Mesendoderm (in vitro differentiated cells): ENCODE measurements around the gene KCTD21.

Experiments
- DNase-seq: peaks from one replicate; pipeline ENCODE4 v3.0.0; 2013
- H2AK5ac ChIP-seq: 2 replicates; pipeline ENCODE4 v1.6.1; 2013; ENCODE audit warnings: low read length, inconsistent platforms
- H2BK120ac ChIP-seq: 2 replicates; pipeline ENCODE4 v1.6.1; 2013; ENCODE audit warnings: low read depth, mild to moderate bottlenecking, low read length, moderate library complexity, mixed read lengths
- H2BK15ac ChIP-seq: replicated peaks from 2 replicates; pipeline ENCODE4 v1.6.1; 2013; ENCODE audit warnings: low read depth, mild to moderate bottlenecking, moderate library complexity
- H2BK5ac ChIP-seq: 2 replicates; pipeline ENCODE4 v1.6.1; 2013; ENCODE audit warnings: low read length, inconsistent platforms
- H3K18ac ChIP-seq: 2 replicates; pipeline ENCODE4 v1.6.1; 2013; ENCODE audit warnings: mild to moderate bottlenecking, low read length, mixed read lengths
- H3K23ac ChIP-seq: one replicate; pipeline ENCODE4 v1.6.1; 2013; ENCODE audit warnings: low read length
- H3K27ac ChIP-seq: 2 replicates; pipeline ENCODE4 v1.5.1; 2013; ENCODE audit warnings: low read depth, mild to moderate bottlenecking, inconsistent platforms, low read length, moderate library complexity
- H3K27me3 ChIP-seq: 2 replicates; pipeline ENCODE4 v1.6.1; 2013; ENCODE audit warnings: low read length, control low read depth, mild to moderate bottlenecking, inconsistent platforms; ENCODE audit not compliant: insufficient read depth, poor library complexity
- H3K36me3 ChIP-seq: 2 replicates; pipeline ENCODE4 v1.6.1; 2013; ENCODE audit warnings: low read length, inconsistent platforms; ENCODE audit not compliant: control insufficient read depth, insufficient read depth
- H3K4ac ChIP-seq: one replicate; pipeline ENCODE4 v1.6.1; 2013; ENCODE audit warnings: low read depth, mild to moderate bottlenecking, low read length, moderate library complexity
- H3K4me1 ChIP-seq: 2 replicates; pipeline ENCODE4 v1.6.1; 2013; ENCODE audit warnings: low read depth, low read length, inconsistent platforms; ENCODE audit not compliant: control insufficient read depth
- H3K4me2 ChIP-seq: 2 replicates; pipeline ENCODE4 v1.6.1; 2013; ENCODE audit warnings: low read length
- H3K4me3 ChIP-seq: 2 replicates; pipeline ENCODE4 v1.5.1; 2013; ENCODE audit warnings: mild to moderate bottlenecking, low read length
- H3K56ac ChIP-seq: one replicate; pipeline ENCODE4 v1.6.1; 2013; ENCODE audit warnings: low read length
- H3K79me1 ChIP-seq: 2 replicates; pipeline ENCODE4 v1.6.1; 2013; ENCODE audit warnings: low read length, inconsistent platforms
- H3K79me2 ChIP-seq: 2 replicates; pipeline ENCODE4 v1.6.1; 2013; ENCODE audit warnings: mild to moderate bottlenecking, low read length; ENCODE audit not compliant: control insufficient read depth, insufficient read depth
- H3K9ac ChIP-seq: 2 replicates; pipeline ENCODE4 v1.6.1; 2013; ENCODE audit warnings: low read length, inconsistent platforms
- H4K5ac ChIP-seq: one replicate; pipeline ENCODE4 v1.6.1; 2013; ENCODE audit warnings: low read length
- H4K8ac ChIP-seq: one replicate; pipeline ENCODE4 v1.6.1; 2013; ENCODE audit warnings: low read depth, mild to moderate bottlenecking, control low read depth, low read length, moderate library complexity
- WGBS: extraction: QIAGEN DNeasy Blood & Tissue Kit; methylation state at CpG from one replicate; pipeline ENCODE4 v1.1.7; 2013; ENCODE audit warnings: low lambda C conversion rate, missing lambda C conversion rate; ENCODE audit not compliant: insufficient coverage; ENCODE audit errors: extremely low coverage; 5-methylcytosine and 5-hydroxymethylcytosine counted together

KCTD21 gene

DNA sequence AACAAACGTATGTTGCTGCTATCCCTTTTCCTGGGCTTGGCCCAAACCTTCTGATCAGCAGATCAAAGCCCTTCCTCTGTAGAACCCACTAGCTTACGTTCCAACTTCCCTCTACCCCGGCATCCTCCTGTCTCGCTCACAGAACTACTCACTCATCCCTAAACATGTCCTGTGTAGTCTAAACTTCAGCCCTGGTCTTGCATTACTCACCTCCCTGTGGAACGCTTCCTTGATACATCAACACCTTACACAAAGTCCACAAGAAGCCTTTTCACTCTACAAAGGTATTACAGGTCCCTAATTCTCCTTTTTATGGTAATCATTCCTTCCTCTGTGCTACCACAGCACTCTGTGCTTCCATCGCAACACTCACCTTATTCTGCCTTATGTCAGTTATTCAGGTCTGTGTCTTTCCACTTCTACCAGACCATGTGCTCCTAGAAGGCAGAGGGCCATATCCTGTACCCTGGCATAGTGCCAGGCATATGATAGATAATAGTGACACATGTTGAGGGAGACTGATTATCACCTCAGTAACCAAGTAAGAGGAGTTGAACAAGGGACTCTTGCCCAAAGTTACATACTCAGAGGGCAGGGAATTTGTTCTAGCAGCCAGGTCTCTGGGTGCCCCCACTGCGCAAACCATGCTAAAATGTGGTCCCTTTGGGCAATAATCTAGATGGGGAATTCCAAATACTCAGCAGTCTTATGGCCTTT, 41.9 kb upstream of the KCTD21 start:
- Histone ChIP-seq H2AK5ac (no peak overlapping the region), H2BK5ac (no peak overlapping the region), H3K23ac (no peak overlapping the region), H3K4ac (no peak overlapping the region), H3K27me3 (no peaks in the 10 kb centered on the region), H3K4me3 (no peak overlapping the region), H3K79me2 (no peaks in the 10 kb centered on the region), H2BK120ac (no peak overlapping the region), H2BK15ac (no peak overlapping the region), H3K79me1 (no peaks in the 10 kb centered on the region), H3K4me1 (no peaks in the 10 kb centered on the region), H3K4me2 (no peak overlapping the region), H4K8ac (no peak overlapping the region), H3K36me3 (no peaks in the 10 kb centered on the region), H3K9ac (no peak overlapping the region), H3K18ac (no peak overlapping the region), H3K56ac (no peak overlapping the region), H3K27ac (no peak overlapping the region), H4K5ac (no peak overlapping the region)
- no peak for DNase-seq
- no CpG with 5 or more reads among the region's 7 CpGs for WGBS

DNA sequence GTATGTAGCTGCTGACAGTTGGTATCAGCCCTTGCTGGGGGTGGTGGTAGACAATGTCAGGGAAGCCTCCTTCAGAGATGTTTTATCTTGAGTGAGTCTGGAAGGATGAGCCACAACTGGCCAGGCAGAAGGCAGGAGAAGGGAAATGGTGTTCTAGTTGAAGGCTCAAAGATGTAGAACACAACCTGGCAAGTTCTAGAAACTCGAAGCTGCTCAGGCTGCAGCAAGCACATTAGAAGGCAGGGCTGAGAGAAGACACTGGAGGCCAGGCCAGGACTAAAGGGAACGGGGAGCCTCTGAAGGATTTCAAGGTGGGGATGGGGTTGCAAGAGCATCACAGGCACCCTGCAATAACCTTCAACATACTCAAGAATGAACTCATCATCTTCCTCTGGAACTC, 40.7 kb upstream of the KCTD21 start:
- no CpG with 5 or more reads among the region's 2 CpGs for WGBS
- Histone ChIP-seq H3K9ac (no peak overlapping the region), H2AK5ac (no peak overlapping the region), H3K4me1 (no peaks in the 10 kb centered on the region), H3K4ac (no peak overlapping the region), H3K23ac (no peak overlapping the region), H4K5ac (no peak overlapping the region), H3K56ac (no peak overlapping the region), H3K79me1 (no peaks in the 10 kb centered on the region), H3K27ac (no peak overlapping the region), H4K8ac (no peak overlapping the region), H2BK120ac (no peak overlapping the region), H3K36me3 (no peaks in the 10 kb centered on the region), H3K79me2 (no peaks in the 10 kb centered on the region), H3K27me3 (no peaks in the 10 kb centered on the region), H3K4me3 (no peak overlapping the region), H2BK5ac (no peak overlapping the region), H3K4me2 (no peak overlapping the region), H2BK15ac (no peak overlapping the region), H3K18ac (no peak overlapping the region)
- DNase-seq = no peak

DNA sequence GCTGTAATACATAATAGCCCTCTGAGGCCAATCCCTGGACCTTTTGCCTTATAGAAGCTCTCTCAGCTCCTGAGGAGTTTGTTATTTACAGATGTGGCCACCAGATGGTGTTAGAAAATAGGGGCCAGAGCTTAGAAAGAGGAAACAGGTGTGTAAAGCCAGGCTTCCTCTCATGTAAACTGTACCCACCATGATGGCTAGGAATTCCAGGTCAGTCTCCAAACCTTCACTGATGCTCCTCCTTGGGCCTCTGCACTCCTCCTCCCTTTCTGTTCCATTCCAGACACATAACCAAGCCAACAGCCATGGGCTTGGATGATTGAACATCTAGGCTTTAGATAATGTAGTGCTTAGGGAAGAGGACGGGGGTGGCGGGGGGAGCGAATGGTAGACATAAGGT, 40.0 kb upstream of the KCTD21 start:
- H2BK15ac ChIP-seq = no peak overlapping the region
- no peak overlapping the region for H2AK5ac ChIP-seq
- H3K23ac ChIP-seq = no peak overlapping the region
- H3K9ac ChIP-seq = no peak overlapping the region
- H3K27ac ChIP-seq = no peak overlapping the region
- H3K36me3 ChIP-seq = no peaks in the 10 kb centered on the region
- no peaks in the 10 kb centered on the region for H3K79me1 ChIP-seq
- WGBS = no CpG with 5 or more reads among the region's 3 CpGs
- no peaks in the 10 kb centered on the region for H3K27me3 ChIP-seq
- H3K4me3 ChIP-seq = no peak overlapping the region
- H3K4me2 ChIP-seq = no peak overlapping the region
- no peaks in the 10 kb centered on the region for H3K79me2 ChIP-seq
- H3K56ac ChIP-seq = no peak overlapping the region
- peak; percentile 85 for DNase-seq
- H3K4ac ChIP-seq = no peak overlapping the region
- no peaks in the 10 kb centered on the region for H3K4me1 ChIP-seq
- no peak overlapping the region for H3K18ac ChIP-seq
- no peak overlapping the region for H4K8ac ChIP-seq
- H4K5ac ChIP-seq = no peak overlapping the region
- H2BK5ac ChIP-seq = no peak overlapping the region
- H2BK120ac ChIP-seq = no peak overlapping the region

DNA sequence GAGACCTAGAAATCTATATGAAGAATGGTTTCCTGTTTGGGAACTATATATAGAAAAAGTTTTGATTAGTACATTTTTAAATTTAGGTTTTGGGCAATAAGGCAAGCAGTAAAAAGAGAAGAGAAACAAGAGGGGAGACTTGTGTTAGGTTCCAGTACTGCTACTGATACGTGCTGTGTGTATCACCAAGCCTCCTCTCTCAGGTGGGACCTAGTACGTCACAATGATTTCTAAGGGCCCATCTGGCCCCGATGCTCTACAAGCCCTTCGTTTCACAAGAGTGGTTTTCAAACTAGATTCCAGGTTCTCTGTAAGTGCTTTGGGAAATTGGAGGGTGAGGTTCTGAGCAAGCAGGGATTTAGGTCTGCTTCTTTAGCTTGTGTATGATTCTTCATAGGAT, 39.5 kb upstream of the KCTD21 start:
- no peak overlapping the region for H3K4me3 ChIP-seq
- H3K36me3 ChIP-seq = no peaks in the 10 kb centered on the region
- H2AK5ac ChIP-seq = no peak overlapping the region
- H4K5ac ChIP-seq = no peak overlapping the region
- no peaks in the 10 kb centered on the region for H3K79me1 ChIP-seq
- DNase-seq = no peak
- no peak overlapping the region for H3K18ac ChIP-seq
- WGBS = no CpG with 5 or more reads among the region's 4 CpGs
- no peaks in the 10 kb centered on the region for H3K79me2 ChIP-seq
- no peaks in the 10 kb centered on the region for H3K4me1 ChIP-seq
- no peak overlapping the region for H3K9ac ChIP-seq
- H3K27ac ChIP-seq = no peak overlapping the region
- no peak overlapping the region for H3K4me2 ChIP-seq
- no peak overlapping the region for H2BK120ac ChIP-seq
- H3K23ac ChIP-seq = no peak overlapping the region
- no peak overlapping the region for H3K56ac ChIP-seq
- H3K27me3 ChIP-seq = no peaks in the 10 kb centered on the region
- H2BK5ac ChIP-seq = no peak overlapping the region
- H3K4ac ChIP-seq = no peak overlapping the region
- H4K8ac ChIP-seq = no peak overlapping the region
- no peak overlapping the region for H2BK15ac ChIP-seq

DNA sequence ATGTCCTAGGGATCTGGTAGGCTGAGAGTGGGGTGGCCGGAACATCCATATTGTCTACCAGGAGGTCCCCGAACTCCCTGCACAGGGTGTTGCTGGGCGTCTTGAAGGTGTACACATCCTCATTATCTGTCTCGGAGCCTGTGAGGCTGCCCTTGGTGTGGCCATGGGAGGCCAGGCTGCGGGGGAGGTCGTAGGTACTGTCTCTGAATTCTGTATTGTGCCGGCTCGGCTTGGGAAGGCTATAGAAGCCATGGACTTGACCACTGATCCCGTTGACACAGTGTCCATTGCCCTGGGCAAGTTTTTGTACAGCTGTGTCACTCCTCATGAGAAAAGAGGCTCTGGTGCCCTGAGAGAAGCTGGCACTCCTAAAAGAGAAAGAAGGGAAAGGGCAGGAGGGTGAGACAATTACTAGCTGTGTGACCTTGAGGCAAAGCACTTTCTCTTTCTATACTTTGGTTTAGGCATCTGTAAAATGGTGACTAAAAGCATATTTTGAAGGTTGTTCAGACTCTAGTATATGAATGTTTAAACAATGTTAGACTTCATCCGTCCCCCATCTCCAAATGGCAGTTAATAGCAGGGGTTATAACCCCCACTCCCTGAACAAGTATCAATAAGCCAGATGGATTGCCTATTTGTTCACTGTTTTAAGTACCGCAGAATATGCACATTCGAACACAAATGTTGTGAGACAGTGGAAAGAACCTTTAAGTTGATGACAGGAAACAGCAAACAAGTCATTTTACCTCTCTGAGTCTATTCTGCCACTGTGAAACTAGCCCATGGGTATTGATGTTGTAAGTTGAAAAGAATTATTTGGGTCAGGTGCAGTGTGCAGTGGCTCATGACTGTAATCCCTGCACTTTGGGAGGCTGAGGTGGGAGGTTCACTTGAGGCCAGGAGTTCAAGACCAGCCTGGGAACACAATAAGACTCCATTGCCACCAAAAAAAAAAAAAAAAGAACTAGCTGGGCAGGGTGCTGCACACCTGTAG, 38.6 kb upstream of the KCTD21 start:
- no peaks in the 10 kb centered on the region for H3K79me1 ChIP-seq
- no peak overlapping the region for H3K56ac ChIP-seq
- H3K27ac ChIP-seq = no peak overlapping the region
- no peaks in the 10 kb centered on the region for H3K4me1 ChIP-seq
- H3K4me3 ChIP-seq = no peak overlapping the region
- WGBS = no CpG with 5 or more reads among the region's 12 CpGs
- H4K8ac ChIP-seq = no peak overlapping the region
- H3K36me3 ChIP-seq = no peaks in the 10 kb centered on the region
- no peak overlapping the region for H3K4ac ChIP-seq
- no peaks in the 10 kb centered on the region for H3K27me3 ChIP-seq
- H2BK15ac ChIP-seq = no peak overlapping the region
- H3K9ac ChIP-seq = no peak overlapping the region
- no peak overlapping the region for H3K18ac ChIP-seq
- no peak overlapping the region for H3K23ac ChIP-seq
- H2AK5ac ChIP-seq = no peak overlapping the region
- no peak overlapping the region for H2BK120ac ChIP-seq
- H2BK5ac ChIP-seq = no peak overlapping the region
- no peak overlapping the region for H3K4me2 ChIP-seq
- no peak for DNase-seq
- no peaks in the 10 kb centered on the region for H3K79me2 ChIP-seq
- H4K5ac ChIP-seq = no peak overlapping the region
